Measurements from ENCODE around the gene IL36G.

DNA sequence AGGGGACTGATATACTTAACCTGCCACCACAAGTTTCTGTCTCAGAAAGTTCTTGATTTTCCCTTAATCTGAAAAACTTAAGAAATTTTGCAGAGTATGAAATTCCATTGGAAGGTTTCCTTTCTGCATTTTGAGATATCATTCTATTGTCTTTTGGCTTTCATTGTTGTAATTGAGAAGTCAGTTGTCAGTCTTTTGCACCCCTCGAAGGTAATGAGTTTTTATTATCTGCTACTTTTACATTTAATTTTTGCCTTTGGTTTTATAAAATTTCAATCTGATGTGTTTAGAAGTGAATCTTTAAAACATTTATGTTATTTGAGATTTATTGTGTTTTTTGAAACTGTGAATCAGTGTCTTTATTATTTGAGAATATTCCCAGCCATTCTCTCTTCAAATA lies 22.6 kb downstream of the IL36G start:
- TF ChIP-seq EZH2 (IDR thresholded peaks at IDR 0.05; ENCODE audit: low read length), result no peak
- TF ChIP-seq, protein P1, sequence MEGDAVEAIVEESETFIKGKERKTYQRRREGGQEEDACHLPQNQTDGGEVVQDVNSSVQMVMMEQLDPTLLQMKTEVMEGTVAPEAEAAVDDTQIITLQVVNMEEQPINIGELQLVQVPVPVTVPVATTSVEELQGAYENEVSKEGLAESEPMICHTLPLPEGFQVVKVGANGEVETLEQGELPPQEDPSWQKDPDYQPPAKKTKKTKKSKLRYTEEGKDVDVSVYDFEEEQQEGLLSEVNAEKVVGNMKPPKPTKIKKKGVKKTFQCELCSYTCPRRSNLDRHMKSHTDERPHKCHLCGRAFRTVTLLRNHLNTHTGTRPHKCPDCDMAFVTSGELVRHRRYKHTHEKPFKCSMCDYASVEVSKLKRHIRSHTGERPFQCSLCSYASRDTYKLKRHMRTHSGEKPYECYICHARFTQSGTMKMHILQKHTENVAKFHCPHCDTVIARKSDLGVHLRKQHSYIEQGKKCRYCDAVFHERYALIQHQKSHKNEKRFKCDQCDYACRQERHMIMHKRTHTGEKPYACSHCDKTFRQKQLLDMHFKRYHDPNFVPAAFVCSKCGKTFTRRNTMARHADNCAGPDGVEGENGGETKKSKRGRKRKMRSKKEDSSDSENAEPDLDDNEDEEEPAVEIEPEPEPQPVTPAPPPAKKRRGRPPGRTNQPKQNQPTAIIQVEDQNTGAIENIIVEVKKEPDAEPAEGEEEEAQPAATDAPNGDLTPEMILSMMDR (optimal IDR thresholded peaks at IDR 0.05 in 1 of 3, IDR thresholded peaks at IDR 0.05 in 1 of 3, conservative IDR thresholded peaks at IDR 0.05 in 1 of 3; ENCODE audit: extremely low read depth in 1 of 3, insufficient read depth in 2 of 3, low read length in 3 of 3), result no peak
